NCI-H2107 treated with DMSO at 0.1 percent for 48 hours (cell line): Measurements from ENCODE around the gene ZNF662.

Experiments used
- DNase-seq: peaks from one replicate; lab custom pipeline; 2025; ENCODE audit not compliant: unreplicated experiment; lab: John Stamatoyannopoulos, UW

Gene ZNF662

GRCh38 chr3:42935472-42935871, 29.5 kb downstream of the ZNF662 start:
- DNase-seq, result no peak

- no peak for DNase-seq
Observed at GRCh38 chr3:42936157-42936981, 30.4 kb downstream of the ZNF662 start.

DNA sequence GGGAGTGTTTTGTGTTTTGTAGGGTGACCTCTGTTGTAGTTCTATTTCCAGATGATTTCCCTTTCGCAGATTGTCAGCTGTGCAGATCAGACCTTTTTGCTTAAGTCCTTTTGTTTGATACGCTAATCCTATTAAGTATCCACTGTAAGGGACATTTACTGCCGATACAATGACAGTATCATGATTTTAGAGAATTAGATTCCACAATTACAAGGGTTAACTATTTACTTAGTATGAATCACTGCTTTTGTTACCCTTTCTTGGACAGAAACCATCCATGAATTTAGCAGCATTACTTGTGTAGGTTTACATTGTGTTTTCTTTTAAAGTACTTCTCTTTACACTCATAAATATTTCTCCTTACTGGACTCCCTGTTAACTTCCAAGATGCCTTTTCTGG, 31.4 kb downstream of the ZNF662 start:
- no peak for DNase-seq

DNA sequence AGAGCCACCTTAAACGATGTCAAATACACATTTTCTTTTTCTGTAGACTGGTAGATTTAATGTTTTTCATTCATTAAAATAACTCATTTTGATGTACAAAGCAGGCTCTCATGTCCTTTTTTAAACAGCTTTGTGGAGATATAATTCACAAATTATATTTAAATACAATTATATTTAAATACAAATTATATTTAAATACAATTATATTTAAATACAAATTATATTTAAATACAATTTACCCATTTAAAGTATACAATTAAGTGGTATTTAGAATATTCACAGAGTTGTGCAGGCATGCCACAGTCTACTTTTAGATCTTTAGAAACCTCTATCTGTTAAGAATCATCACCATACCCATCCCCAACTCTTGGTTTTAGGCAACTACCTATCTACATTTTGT, 36.8 kb downstream of the ZNF662 start:
- DNase-seq, result no peak

GRCh38 chr3:42946050-42946449, 40.1 kb downstream of the ZNF662 start:
- DNase-seq, result no peak

GRCh38 chr3:42957573-42957972, 51.6 kb downstream of the ZNF662 start:
- no peak for DNase-seq

- no peak for DNase-seq
Observed at GRCh38 chr3:42960282-42960681, 54.3 kb downstream of the ZNF662 start.

DNA sequence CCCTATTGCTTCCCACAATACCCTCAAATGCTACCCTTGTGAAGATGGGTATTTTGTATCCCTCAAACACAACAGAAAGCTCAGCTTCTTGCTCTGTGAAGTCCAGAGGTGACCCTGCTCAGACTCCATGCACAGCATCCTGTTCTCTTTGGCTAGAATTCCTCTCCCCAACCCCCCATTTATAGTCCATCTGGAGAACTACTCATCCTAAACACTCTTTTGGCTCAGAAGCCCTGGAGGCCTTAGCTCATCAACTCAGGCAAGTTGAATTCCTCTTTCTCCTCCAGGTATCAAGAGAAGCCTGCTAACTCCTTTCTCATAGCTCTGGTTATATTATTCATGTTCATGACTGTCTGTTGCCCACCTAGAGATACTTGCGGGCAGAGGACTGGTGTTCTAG, 54.8 kb downstream of the ZNF662 start:
- no peak for DNase-seq

- DNase-seq, result peak; percentile 16
Observed at GRCh38 chr3:42961633-42962032, 55.7 kb downstream of the ZNF662 start.

DNA sequence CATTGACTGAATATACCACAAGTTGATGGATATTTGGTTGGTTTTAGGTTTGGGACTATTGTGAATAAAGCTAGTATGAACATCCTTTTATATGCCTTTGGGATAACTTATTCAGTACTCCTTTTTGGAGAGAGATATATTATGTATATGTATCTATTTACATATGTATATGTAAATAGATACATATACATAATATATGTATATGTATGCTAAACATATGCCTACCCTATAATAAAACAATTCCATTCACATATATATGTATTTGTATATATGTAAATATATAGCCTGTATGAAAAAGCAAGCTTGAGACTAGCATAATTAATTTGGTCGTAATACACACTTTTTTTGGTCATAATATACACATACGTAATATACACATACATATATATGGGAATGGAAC, 57.3 kb downstream of the ZNF662 start:
- no peak for DNase-seq

DNA sequence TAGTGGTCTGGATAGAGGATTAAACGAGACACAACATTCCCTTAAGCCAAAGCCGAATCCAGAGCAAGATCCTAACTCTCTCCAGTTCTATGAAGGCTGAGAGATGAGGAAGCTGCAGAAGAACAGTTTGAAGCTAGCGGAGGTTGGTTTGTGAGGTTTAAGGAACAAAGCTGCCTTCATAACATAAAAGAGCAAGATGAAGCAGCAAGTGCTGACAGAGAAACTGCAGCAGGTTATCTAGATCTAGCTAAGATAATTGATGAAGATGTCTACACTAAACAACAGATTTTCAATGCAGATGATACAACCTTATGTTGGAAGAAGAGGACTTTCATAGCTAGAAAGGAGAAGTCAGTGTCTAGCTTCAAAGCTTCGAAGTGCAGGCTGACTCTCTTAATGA, 58.3 kb downstream of the ZNF662 start:
- DNase-seq, result no peak
